ENCODE results near the gene NRAS.

Gene NRAS

GRCh38 chr1:114725230-114725629, 8.7 kb upstream of the NRAS start:
- DNase-seq = no peak

GRCh38 chr1:114723915-114724314, 7.3 kb upstream of the NRAS start:
- no peak for DNase-seq

- no peak for DNase-seq
These were observed 6.9 kb upstream of the NRAS start for GRCh38 chr1:114723457-114723856.

GRCh38 chr1:114720492-114720891, 3.9 kb upstream of the NRAS start:
- no peak for DNase-seq

- no peak for DNase-seq
These were observed 2.8 kb upstream of the NRAS start for GRCh38 chr1:114719424-114719787.

GRCh38 chr1:114718661-114719423, 2.3 kb upstream of the NRAS start:
- DNase-seq = no peak

- no peak for DNase-seq
These were observed 643 bp downstream of the NRAS start for GRCh38 chr1:114715952-114716303.

- DNase-seq = no peak
These were observed 3.6 kb downstream of the NRAS start for GRCh38 chr1:114712977-114713376.

- DNase-seq = no peak
These were observed 6.2 kb downstream of the NRAS start for GRCh38 chr1:114710360-114710759.

GRCh38 chr1:114707604-114708003, 9.0 kb downstream of the NRAS start:
- DNase-seq = no peak

GRCh38 chr1:114703242-114703641, 13.3 kb downstream of the NRAS start:
- DNase-seq = no peak

GRCh38 chr1:114702737-114703136, 13.8 kb downstream of the NRAS start:
- DNase-seq = no peak

GRCh38 chr1:114701931-114702330, 14.6 kb downstream of the NRAS start:
- no peak for DNase-seq

GRCh38 chr1:114700036-114700600, 16.5 kb downstream of the NRAS start:
- DNase-seq = no peak

GRCh38 chr1:114696810-114697209, 19.8 kb downstream of the NRAS start:
- DNase-seq = no peak

- no peak for DNase-seq
These were observed 21.0 kb downstream of the NRAS start, which contains the start of gene AMPD1 for GRCh38 chr1:114695430-114696058. Gene AMPD1, minus strand, starts transcription at chr1:114695546. Its CDS starts 75 bp downstream, at chr1:114695471.

- DNase-seq = no peak
These were observed 21.8 kb downstream of the NRAS start for GRCh38 chr1:114694540-114695310.

GRCh38 chr1:114692947-114693346, 23.6 kb downstream of the NRAS start:
- no peak for DNase-seq

- no peak for DNase-seq
These were observed 25.5 kb downstream of the NRAS start for GRCh38 chr1:114691061-114691460.

GRCh38 chr1:114690148-114690547, 26.4 kb downstream of the NRAS start:
- DNase-seq = no peak

GRCh38 chr1:114688526-114688925, 28.0 kb downstream of the NRAS start:
- DNase-seq = no peak

- DNase-seq = no peak
These were observed 30.7 kb downstream of the NRAS start for GRCh38 chr1:114685851-114686250.

GRCh38 chr1:114677691-114678090, 38.9 kb downstream of the NRAS start:
- no peak for DNase-seq

- no peak for DNase-seq
These were observed 40.5 kb downstream of the NRAS start for GRCh38 chr1:114676115-114676514.

Data from NCI-H1436 (cell line).